ENCODE results near the gene EOMES. TPM values are rescaled to one million over a fixed set of nuclear protein-coding genes. Genes with fewer than 3 reads are reported as not detected.
A peak's percentile ranks its signal among the peaks of the same experiment; 100 is the strongest.

The EOMES gene
- total RNA-seq, 1 experiment from 2014 or later = 0.47 TPM

GRCh38 chr3:27723001-27723445 lies 900 bp upstream of the EOMES start:
- ChIA-PET POLR2A (ENCODE audit: unreplicated experiment) (no interaction called here), CTCF (no interaction called here)
- Histone ChIP-seq H2AFZ (ENCODE audit: low read length) (no peak overlapping the region), H3K36me3 (ENCODE audit: low read depth, low read length) (no peaks in the 10 kb centered on the region), H3K79me2 (ENCODE audit: low read length) (no peaks in the 10 kb centered on the region), H3K9me3 (ENCODE audit: low read length) (no peaks in the 10 kb centered on the region), H4K20me1 (ENCODE audit: low read length) (no peaks in the 10 kb centered on the region), H3K4me2 (ENCODE audit: low read length) (no peak overlapping the region), H3K4me1 (ENCODE audit: insufficient read depth, low read length) (0 out of 2 replicates have a peak, but pooled peaks cover 8% of the 10 kb centered on the region), H3K4me3 (ENCODE audit: low read length) (no peak overlapping the region), H3F3A (ENCODE audit: low read length, unreplicated experiment) (no peaks in the 10 kb centered on the region), H3K9ac (ENCODE audit: low read length) (no peak overlapping the region), H3K27ac (ENCODE audit: low read length) (no peak overlapping the region), H3K27me3 (ENCODE audit: low read length) (peaks cover 24% of the 10 kb centered on the region), H3K9me2 (replicated peaks; ENCODE audit: low read length) (no peaks in the 10 kb centered on the region)
- DNase-seq (no peak), ATAC-seq (no peak)
- no peak for TF ChIP-seq EZH2 (IDR thresholded peaks at IDR 0.05; ENCODE audit: low read length, unreplicated experiment)
- no peak for TF ChIP-seq CTCF (conservative IDR thresholded peaks at IDR 0.05; ENCODE audit: low read depth, low read length)
- no peak for TF ChIP-seq EZH2phosphoT487 (IDR thresholded peaks at IDR 0.05; ENCODE audit: borderline replicate concordance, low read length)
- intact Hi-C loops (cut with micrococcal nuclease) = no loop called here
- no TSS peak for BruUV-seq (replicated peaks)

- no peak overlapping the region for H3K9ac ChIP-seq (ENCODE audit: low read length)
- no peaks in the 10 kb centered on the region for H3K9me3 ChIP-seq (ENCODE audit: low read length)
- H3K27me3 ChIP-seq (ENCODE audit: low read length) = peaks cover 8% of the 10 kb centered on the region
- CTCF ChIA-PET = interaction anchor here (0.5 to 1.0 kb wide), 2 partner anchors 8 to 290 kb away, joined by 3 to 6 read pairs; no protein-coding TSS in a partner anchor
- no TSS peak for BruUV-seq (replicated peaks)
- ATAC-seq (peak; percentile 59), DNase-seq (peak; percentile 40)
- peak overlapping the region; percentile 83 for H3K4me3 ChIP-seq (ENCODE audit: low read length)
- H3K4me2 ChIP-seq (ENCODE audit: low read length) = peak overlapping the region; percentile 96
- H3F3A ChIP-seq (ENCODE audit: low read length, unreplicated experiment) = no peaks in the 10 kb centered on the region
- H4K20me1 ChIP-seq (ENCODE audit: low read length) = no peaks in the 10 kb centered on the region
- peak overlapping the region; percentile 94 for H2AFZ ChIP-seq (ENCODE audit: low read length)
- no peaks in the 10 kb centered on the region for H3K9me2 ChIP-seq (replicated peaks; ENCODE audit: low read length)
- H3K4me1 ChIP-seq (ENCODE audit: insufficient read depth, low read length) = 0 out of 2 replicates have a peak, but pooled peaks cover 8% of the 10 kb centered on the region
- POLR2A ChIA-PET (ENCODE audit: unreplicated experiment) = no interaction called here
- H3K36me3 ChIP-seq (ENCODE audit: low read depth, low read length) = no peaks in the 10 kb centered on the region
- TF ChIP-seq EZH2phosphoT487 (IDR thresholded peaks at IDR 0.05; ENCODE audit: borderline replicate concordance, low read length) = no peak
- TF ChIP-seq EZH2 (IDR thresholded peaks at IDR 0.05; ENCODE audit: low read length, unreplicated experiment) = no peak
- no peak for TF ChIP-seq CTCF (conservative IDR thresholded peaks at IDR 0.05; ENCODE audit: low read depth, low read length)
- intact Hi-C loops (cut with micrococcal nuclease) = no loop called here
- no peaks in the 10 kb centered on the region for H3K79me2 ChIP-seq (ENCODE audit: low read length)
- H3K27ac ChIP-seq (ENCODE audit: low read length) = no peak overlapping the region
Observed at GRCh38 chr3:27720899-27721716, 1.0 kb downstream of the EOMES start.

Measured in PC-3 (cell line).